ENCODE measurements around the gene TRAPPC4. TPM values are rescaled to one million over a fixed set of nuclear protein-coding genes. Genes with fewer than 3 reads are reported as not detected.
"Not testable (repeated sequence)": the region's sequence is repeated elsewhere in the genome, so short reads cannot be mapped to it uniquely, and the experiment has no call there.

The TRAPPC4 gene
- total RNA-seq, 1 donor from 2014 or later, result 141 TPM

GRCh38 chr11:119029340-119030028 lies 10.9 kb downstream of the TRAPPC4 start:
- H3K4me1 Mint-ChIP-seq (ENCODE audit: low read depth), result peaks cover 21% of the 10 kb centered on the region
- peak overlapping the region; percentile 74 for H3K27ac Mint-ChIP-seq
- H3K27me3 Mint-ChIP-seq (ENCODE audit: insufficient read depth), result no peaks in the 10 kb centered on the region
- no peaks in the 10 kb centered on the region for H3K9me3 Mint-ChIP-seq
- no peak for DNase-seq (ENCODE audit: low spot score)
- H3K36me3 Mint-ChIP-seq (ENCODE audit: low read depth), result peaks cover 10% of the 10 kb centered on the region
- peak overlapping the region; percentile 80 for H3K4me3 Mint-ChIP-seq
- intact Hi-C loops (cut with micrococcal nuclease), result loop anchor here (1.0 to 2.0 kb wide), 9 partner anchors 11 to 101 kb away; partner anchors contain the start of genes C2CD2L, CENATAC, HYOU1 and RPS25

DNA sequence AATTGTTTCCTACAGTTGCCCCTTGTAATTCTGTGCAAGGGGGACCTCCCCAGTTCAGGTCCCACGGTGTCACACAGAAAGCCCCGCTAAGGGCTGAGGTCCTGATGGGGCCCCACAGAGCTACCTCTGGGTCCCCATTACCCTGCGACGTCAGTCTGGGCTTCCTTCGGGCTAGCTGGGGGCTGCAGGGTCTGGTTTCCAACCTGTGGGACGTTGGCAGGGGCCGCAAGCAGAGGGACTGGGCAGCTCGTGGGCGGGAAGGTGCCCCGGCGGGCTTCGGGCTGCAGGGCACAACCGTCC lies 11.4 kb downstream of the TRAPPC4 start:
- Mint-ChIP-seq H3K4me3 (peak overlapping the region; percentile 80), H3K36me3 (ENCODE audit: low read depth) (peaks cover 7% of the 10 kb centered on the region), H3K27me3 (ENCODE audit: insufficient read depth) (no peaks in the 10 kb centered on the region), H3K9me3 (no peaks in the 10 kb centered on the region), H3K27ac (peak overlapping the region; percentile 74), H3K4me1 (ENCODE audit: low read depth) (peaks cover 16% of the 10 kb centered on the region)
- no peak for DNase-seq (ENCODE audit: low spot score)
- intact Hi-C loops (cut with micrococcal nuclease), result loop anchor here (1.0 to 2.0 kb wide), 9 partner anchors 12 to 101 kb away; partner anchors contain the start of genes C2CD2L, CENATAC, HYOU1 and RPS25

DNA sequence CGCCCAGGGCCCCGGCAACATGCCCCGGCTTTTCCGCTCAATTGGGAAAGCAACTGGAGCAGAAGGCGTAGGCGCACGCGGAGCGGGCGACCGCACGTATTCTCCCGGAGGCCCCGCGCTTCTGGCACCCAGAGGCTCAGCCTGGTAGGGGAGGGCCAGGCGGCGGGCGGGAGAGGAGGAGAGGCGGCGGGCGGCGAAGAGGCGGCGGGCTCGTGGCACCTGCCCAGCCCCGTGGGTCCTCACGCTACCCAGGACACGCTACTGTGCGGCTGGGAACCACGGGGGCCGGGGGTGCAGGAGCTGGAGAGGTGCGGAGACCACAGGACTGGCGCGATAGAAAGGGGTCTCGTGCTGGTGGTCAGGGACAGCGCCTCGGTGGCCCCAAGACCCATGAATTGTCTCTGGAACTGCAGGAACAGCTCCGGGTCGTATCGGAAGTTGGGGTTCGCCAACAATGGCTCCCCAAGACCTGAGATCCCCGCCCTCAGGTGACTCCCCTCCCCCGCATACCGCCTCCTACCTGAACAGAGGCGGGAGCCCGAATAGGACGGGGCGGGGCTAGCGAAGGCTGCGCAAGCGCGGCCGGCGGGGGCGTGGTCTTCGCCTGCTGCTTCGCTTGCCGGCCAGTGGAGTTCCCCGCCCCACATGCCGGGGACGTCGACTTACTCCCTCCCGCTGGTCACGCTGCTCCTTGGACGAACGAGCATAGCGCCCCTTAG lies 11.9 kb downstream of the TRAPPC4 start, which contains the start of gene SLC37A4:
TSS of gene SLC37A4 (minus strand) at position 549 of the 719 bp plus-strand sequence.
- Mint-ChIP-seq H3K36me3 (ENCODE audit: low read depth) (peaks cover 2% of the 10 kb centered on the region), H3K27me3 (ENCODE audit: insufficient read depth) (no peaks in the 10 kb centered on the region)

DNA sequence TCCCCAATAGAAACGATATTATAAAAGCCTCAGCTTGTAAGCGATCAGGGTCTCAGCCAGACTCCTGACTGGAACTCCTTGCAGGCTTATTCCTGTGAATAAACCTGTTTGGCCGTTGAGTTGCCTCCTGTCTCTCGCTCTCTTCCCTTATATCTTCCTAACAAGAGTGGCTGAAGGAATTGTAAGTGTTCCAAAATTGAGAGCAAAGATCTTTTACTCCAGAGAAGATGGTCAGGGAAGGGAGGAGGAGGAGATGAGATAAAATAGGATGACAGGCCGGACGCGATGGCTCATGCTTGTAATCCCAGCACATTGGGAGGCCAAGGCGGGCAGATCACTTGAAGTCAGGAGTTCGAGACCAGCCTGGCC lies 13.3 kb downstream of the TRAPPC4 start:
- Mint-ChIP-seq H3K27me3 (ENCODE audit: insufficient read depth) (no peaks in the 10 kb centered on the region), H3K4me1 (ENCODE audit: low read depth) (peaks cover 15% of the 10 kb centered on the region), H3K9me3 (no peaks in the 10 kb centered on the region), H3K4me3 (no peak overlapping the region), H3K36me3 (ENCODE audit: low read depth) (no peaks in the 10 kb centered on the region), H3K27ac (no peak overlapping the region)
- intact Hi-C loops (cut with micrococcal nuclease), result loop anchor here (2.0 kb wide), 3 partner anchors 63 to 103 kb away; partner anchors contain the start of gene C2CD2L
- DNase-seq (ENCODE audit: low spot score), result no peak

More for the DNA sequence above, 11.9 kb downstream of the TRAPPC4 start, which contains the start of gene SLC37A4:
- intact Hi-C loops (cut with micrococcal nuclease), result loop anchor here (1.0 to 2.0 kb wide), 9 partner anchors 12 to 102 kb away; partner anchors contain the start of genes C2CD2L, CENATAC, HYOU1 and RPS25
- Mint-ChIP-seq H3K27ac (peak within 1 kb of the TSS; percentile 86), H3K4me1 (ENCODE audit: low read depth) (peaks cover 15% of the 10 kb centered on the region), H3K4me3 (peak within 1 kb of the TSS; percentile 80), H3K9me3 (no peaks in the 10 kb centered on the region)
- peak; percentile 99 for DNase-seq (ENCODE audit: low spot score)

DNA sequence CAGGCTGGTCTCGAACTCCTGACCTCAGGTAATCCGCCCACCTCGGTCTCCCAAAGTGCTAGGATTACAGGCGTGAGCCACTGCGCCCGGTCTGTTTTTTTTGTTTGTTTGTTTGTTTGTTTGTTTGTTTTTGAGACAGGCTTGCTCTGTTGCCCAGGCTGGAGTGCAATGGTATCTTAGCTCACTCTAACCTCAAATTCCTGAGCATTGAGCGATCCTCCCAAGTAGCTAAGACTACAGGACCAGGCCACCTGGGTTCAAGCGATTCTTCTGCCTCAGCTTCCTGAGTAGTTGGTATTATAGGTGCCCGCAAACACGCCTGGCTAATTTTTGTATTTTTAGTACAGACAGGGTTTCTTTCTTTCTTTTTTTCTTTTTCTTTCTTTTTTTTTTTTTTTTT lies 14.9 kb downstream of the TRAPPC4 start:
- H3K36me3 Mint-ChIP-seq (ENCODE audit: low read depth); H3K27ac Mint-ChIP-seq; H3K4me3 Mint-ChIP-seq; H3K9me3 Mint-ChIP-seq; H3K27me3 Mint-ChIP-seq (ENCODE audit: insufficient read depth); intact Hi-C loops (cut with micrococcal nuclease); DNase-seq (ENCODE audit: low spot score): not testable (repeated sequence)
- peaks cover 15% of the 10 kb centered on the region for H3K4me1 Mint-ChIP-seq (ENCODE audit: low read depth)

DNA sequence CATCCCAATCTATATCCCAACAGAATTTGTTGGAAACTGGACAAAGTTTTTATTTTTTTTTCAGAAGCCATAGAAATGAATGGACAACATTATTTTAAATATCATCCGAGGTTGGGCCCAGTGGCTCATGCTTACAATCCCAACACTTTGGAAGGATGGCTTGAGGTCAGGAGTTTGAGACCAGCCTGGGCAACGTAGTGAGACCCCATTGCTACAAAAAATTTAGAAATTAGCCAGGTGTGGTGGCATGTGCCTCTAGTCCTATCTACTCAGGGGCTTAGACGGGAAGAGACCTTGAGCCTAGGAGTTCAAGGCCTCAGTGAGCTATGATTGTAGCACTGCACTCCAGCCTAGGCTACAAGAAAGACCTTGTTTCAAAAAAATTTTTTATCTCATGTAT lies 16.2 kb downstream of the TRAPPC4 start:
- Mint-ChIP-seq H3K9me3 (no peaks in the 10 kb centered on the region), H3K4me3 (no peak overlapping the region), H3K4me1 (ENCODE audit: low read depth) (peaks cover 2% of the 10 kb centered on the region), H3K36me3 (ENCODE audit: low read depth) (no peaks in the 10 kb centered on the region), H3K27ac (no peak overlapping the region), H3K27me3 (ENCODE audit: insufficient read depth) (no peaks in the 10 kb centered on the region)
- intact Hi-C loops (cut with micrococcal nuclease), result no loop called here
- no peak for DNase-seq (ENCODE audit: low spot score)

- no peak overlapping the region for H3K4me3 Mint-ChIP-seq
- no peaks in the 10 kb centered on the region for H3K27me3 Mint-ChIP-seq (ENCODE audit: insufficient read depth)
- no peaks in the 10 kb centered on the region for H3K36me3 Mint-ChIP-seq (ENCODE audit: low read depth)
- no peaks in the 10 kb centered on the region for H3K9me3 Mint-ChIP-seq
- no peak overlapping the region for H3K27ac Mint-ChIP-seq
- intact Hi-C loops (cut with micrococcal nuclease), result no loop called here
- no peak for DNase-seq (ENCODE audit: low spot score)
- H3K4me1 Mint-ChIP-seq (ENCODE audit: low read depth), result peaks cover 8% of the 10 kb centered on the region
Observed at GRCh38 chr11:119038884-119039283, 20.3 kb downstream of the TRAPPC4 start.

GRCh38 chr11:119039471-119039870 lies 20.9 kb downstream of the TRAPPC4 start:
- H3K4me1 Mint-ChIP-seq (ENCODE audit: low read depth); H3K4me3 Mint-ChIP-seq; H3K27me3 Mint-ChIP-seq (ENCODE audit: insufficient read depth); intact Hi-C loops (cut with micrococcal nuclease); H3K9me3 Mint-ChIP-seq; H3K36me3 Mint-ChIP-seq (ENCODE audit: low read depth); DNase-seq (ENCODE audit: low spot score); H3K27ac Mint-ChIP-seq: not testable (repeated sequence)

GRCh38 chr11:119041821-119042514 lies 23.4 kb downstream of the TRAPPC4 start:
- peaks cover 20% of the 10 kb centered on the region for H3K36me3 Mint-ChIP-seq (ENCODE audit: low read depth)
- peak overlapping the region; percentile 56 for H3K27ac Mint-ChIP-seq
- H3K4me1 Mint-ChIP-seq (ENCODE audit: low read depth), result peaks cover 8% of the 10 kb centered on the region
- intact Hi-C loops (cut with micrococcal nuclease), result loop anchor here (1.0 kb wide), 1 partner anchor 12 kb away; the partner anchor contains the start of gene SLC37A4
- no peaks in the 10 kb centered on the region for H3K9me3 Mint-ChIP-seq
- DNase-seq (ENCODE audit: low spot score), result no peak
- no peaks in the 10 kb centered on the region for H3K27me3 Mint-ChIP-seq (ENCODE audit: insufficient read depth)
- H3K4me3 Mint-ChIP-seq, result no peak overlapping the region

- no peaks in the 10 kb centered on the region for H3K27me3 Mint-ChIP-seq (ENCODE audit: insufficient read depth)
- peaks cover 28% of the 10 kb centered on the region for H3K36me3 Mint-ChIP-seq (ENCODE audit: low read depth)
- no peak overlapping the region for H3K27ac Mint-ChIP-seq
- no peak for DNase-seq (ENCODE audit: low spot score)
- intact Hi-C loops (cut with micrococcal nuclease), result loop anchor here (1.0 kb wide), 1 partner anchor 13 kb away; the partner anchor contains the start of gene SLC37A4
- peaks cover 8% of the 10 kb centered on the region for H3K4me1 Mint-ChIP-seq (ENCODE audit: low read depth)
- H3K4me3 Mint-ChIP-seq, result no peak overlapping the region
- H3K9me3 Mint-ChIP-seq, result no peaks in the 10 kb centered on the region
Observed at GRCh38 chr11:119042927-119043326, 24.4 kb downstream of the TRAPPC4 start.

DNA sequence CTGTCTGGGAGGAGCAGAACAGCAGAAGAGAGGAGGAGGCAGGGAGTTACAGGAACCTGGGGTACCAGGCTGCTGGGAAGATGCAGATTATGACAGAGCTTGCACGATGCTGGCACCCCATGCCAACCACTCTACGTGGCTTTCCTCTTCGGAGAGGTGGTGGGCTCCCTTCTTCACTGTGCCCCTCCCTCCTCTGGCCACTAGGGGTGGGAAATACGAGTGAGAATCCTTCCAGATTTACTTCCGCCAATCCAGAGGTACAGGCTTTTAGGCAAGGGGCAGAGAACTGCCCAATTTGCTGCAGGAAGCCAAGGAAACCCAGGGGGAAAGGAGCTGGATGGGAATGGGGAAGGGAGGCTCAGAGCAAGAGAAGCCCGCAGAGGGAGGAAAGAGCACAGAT lies 26.1 kb downstream of the TRAPPC4 start:
- intact Hi-C loops (cut with micrococcal nuclease), result no loop called here
- H3K36me3 Mint-ChIP-seq (ENCODE audit: low read depth), result peaks cover 44% of the 10 kb centered on the region

GRCh38 chr11:119046489-119046888 lies 27.9 kb downstream of the TRAPPC4 start:
- peaks cover 8% of the 10 kb centered on the region for H3K4me1 Mint-ChIP-seq (ENCODE audit: low read depth)
- intact Hi-C loops (cut with micrococcal nuclease), result no loop called here
- no peaks in the 10 kb centered on the region for H3K27me3 Mint-ChIP-seq (ENCODE audit: insufficient read depth)
- no peak overlapping the region for H3K4me3 Mint-ChIP-seq
- DNase-seq (ENCODE audit: low spot score), result no peak
- peaks cover 60% of the 10 kb centered on the region for H3K36me3 Mint-ChIP-seq (ENCODE audit: low read depth)
- H3K9me3 Mint-ChIP-seq, result no peaks in the 10 kb centered on the region
- no peak overlapping the region for H3K27ac Mint-ChIP-seq

More for the DNA sequence above, 26.1 kb downstream of the TRAPPC4 start:
- Mint-ChIP-seq H3K27me3 (ENCODE audit: insufficient read depth) (no peaks in the 10 kb centered on the region), H3K27ac (no peak overlapping the region), H3K4me1 (ENCODE audit: low read depth) (peaks cover 8% of the 10 kb centered on the region), H3K4me3 (no peak overlapping the region), H3K9me3 (no peaks in the 10 kb centered on the region)
- DNase-seq (ENCODE audit: low spot score), result no peak

All from activated T-helper 1 cell treated with anti-CD3 and anti-CD28 coated beads, Interleukin-12 subunit alpha, Interleukin-12 subunit beta, Interleukin-2, Interleukin-4 antibody, amounts not matched to agents 30 ng/mL and 10 ng/mL and 1 ng/mL, durations not matched to agents 14 hours and 24 hours and 36 hours (primary cell).